ENCODE results near the gene LDHB.

GRCh38 chr12:21662122-21662792, 4.6 kb upstream of the LDHB start:
- TF ChIP-seq NR3C1 (IDR thresholded peaks at IDR 0.05) (no peak), CTCF (IDR thresholded peaks at IDR 0.05) (no peak), JUNB (IDR thresholded peaks at IDR 0.05) (no peak), REST (IDR thresholded peaks at IDR 0.05) (no peak), KDM5A (IDR thresholded peaks at IDR 0.05) (no peak)

Data from A549 (cell line).